Measurements from ENCODE around the gene ARID1B. TPM values are rescaled to one million over a fixed set of nuclear protein-coding genes. Genes with fewer than 3 reads are reported as not detected.

ARID1B gene
- total RNA-seq, 1 donor from 2014 or later: 79.1 TPM

DNA sequence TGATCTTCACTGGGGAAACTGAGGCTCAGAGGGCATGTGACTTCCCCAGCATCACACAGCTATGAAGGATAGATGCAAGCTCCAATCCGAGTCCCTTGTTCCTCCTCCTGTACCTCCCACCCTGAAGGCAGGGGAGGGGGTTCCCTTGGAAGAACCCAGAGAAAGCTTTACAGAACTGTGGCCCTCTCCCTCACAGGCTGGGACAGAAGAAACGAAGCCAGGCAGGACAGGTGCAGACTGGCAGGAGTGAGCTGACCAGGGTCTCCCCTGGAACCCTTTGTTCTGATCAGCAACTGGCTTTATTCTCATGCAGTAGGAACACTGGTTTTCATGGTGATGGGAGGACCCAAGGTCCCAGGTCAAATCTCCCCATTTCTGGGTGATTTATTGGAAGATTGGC lies 456.0 kb downstream of the ARID1B start:
- Mint-ChIP-seq H3K27ac (no peak overlapping the region), H3K4me3 (no peak overlapping the region), H3K27me3 (ENCODE audit: insufficient read depth) (peaks cover 39% of the 10 kb centered on the region), H3K9me3 (peaks cover 2% of the 10 kb centered on the region), H3K36me3 (ENCODE audit: low read depth) (no peaks in the 10 kb centered on the region), H3K4me1 (ENCODE audit: low read depth) (peaks cover 21% of the 10 kb centered on the region)
- intact Hi-C loops (cut with micrococcal nuclease): no loop called here
- no peak for DNase-seq (ENCODE audit: low spot score)

DNA sequence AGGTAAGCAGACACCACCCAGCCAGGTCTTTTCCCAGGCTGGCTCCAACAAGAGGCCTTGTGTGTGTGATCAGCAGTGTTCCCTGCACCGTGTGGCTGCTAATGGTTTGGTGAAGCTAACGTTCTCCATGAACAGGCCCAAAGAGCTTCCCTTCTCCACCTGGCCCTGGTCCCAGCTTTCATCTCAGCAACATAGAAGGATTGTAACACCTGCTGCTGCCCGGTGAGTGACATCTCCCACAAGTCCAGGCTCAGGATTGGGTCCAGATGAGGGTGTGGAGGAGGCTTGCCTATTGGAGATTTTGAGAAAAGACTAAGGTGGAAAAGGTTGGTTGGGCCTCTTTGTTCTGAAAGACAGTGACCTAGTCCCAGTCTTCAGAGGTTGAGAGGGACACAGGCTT lies 456.5 kb downstream of the ARID1B start:
- H3K27me3 Mint-ChIP-seq (ENCODE audit: insufficient read depth): peaks cover 44% of the 10 kb centered on the region
- DNase-seq (ENCODE audit: low spot score): no peak
- H3K36me3 Mint-ChIP-seq (ENCODE audit: low read depth): no peaks in the 10 kb centered on the region
- peaks cover 20% of the 10 kb centered on the region for H3K4me1 Mint-ChIP-seq (ENCODE audit: low read depth)
- intact Hi-C loops (cut with micrococcal nuclease): no loop called here
- no peak overlapping the region for H3K27ac Mint-ChIP-seq
- H3K9me3 Mint-ChIP-seq: peaks cover 4% of the 10 kb centered on the region
- H3K4me3 Mint-ChIP-seq: no peak overlapping the region

DNA sequence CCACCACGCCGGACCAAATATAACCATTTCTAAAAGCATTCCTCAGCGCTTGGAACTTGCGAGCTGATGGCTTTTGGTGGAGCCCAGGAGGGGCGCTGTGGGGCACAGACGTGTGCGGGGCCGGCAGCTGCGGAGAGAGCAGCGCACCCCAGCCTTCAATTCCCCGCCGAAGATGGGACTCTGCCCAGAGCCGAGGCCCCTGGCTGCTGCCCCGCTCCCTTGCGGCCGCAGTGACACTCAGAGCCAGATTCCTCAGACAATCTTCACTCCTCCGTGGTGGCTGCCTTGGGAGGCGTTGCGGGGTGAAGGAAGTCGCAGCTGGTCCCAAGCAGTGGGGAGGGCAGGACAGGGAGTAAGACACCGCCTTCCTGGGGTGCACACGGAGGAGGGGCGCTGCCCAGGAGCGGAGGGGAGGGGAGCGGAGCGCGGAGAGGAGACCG lies 458.4 kb downstream of the ARID1B start:
- peaks cover 4% of the 10 kb centered on the region for H3K9me3 Mint-ChIP-seq
- peak; percentile 33 for DNase-seq (ENCODE audit: low spot score)
- peak overlapping the region; percentile 87 for H3K4me3 Mint-ChIP-seq
- intact Hi-C loops (cut with micrococcal nuclease): loop anchor here (1.0 kb wide), 2 partner anchors 14 to 39 kb away; no protein-coding TSS in a partner anchor
- peaks cover 44% of the 10 kb centered on the region for H3K27me3 Mint-ChIP-seq (ENCODE audit: insufficient read depth)
- H3K4me1 Mint-ChIP-seq (ENCODE audit: low read depth): peaks cover 15% of the 10 kb centered on the region
- H3K27ac Mint-ChIP-seq: no peak overlapping the region
- no peaks in the 10 kb centered on the region for H3K36me3 Mint-ChIP-seq (ENCODE audit: low read depth)

DNA sequence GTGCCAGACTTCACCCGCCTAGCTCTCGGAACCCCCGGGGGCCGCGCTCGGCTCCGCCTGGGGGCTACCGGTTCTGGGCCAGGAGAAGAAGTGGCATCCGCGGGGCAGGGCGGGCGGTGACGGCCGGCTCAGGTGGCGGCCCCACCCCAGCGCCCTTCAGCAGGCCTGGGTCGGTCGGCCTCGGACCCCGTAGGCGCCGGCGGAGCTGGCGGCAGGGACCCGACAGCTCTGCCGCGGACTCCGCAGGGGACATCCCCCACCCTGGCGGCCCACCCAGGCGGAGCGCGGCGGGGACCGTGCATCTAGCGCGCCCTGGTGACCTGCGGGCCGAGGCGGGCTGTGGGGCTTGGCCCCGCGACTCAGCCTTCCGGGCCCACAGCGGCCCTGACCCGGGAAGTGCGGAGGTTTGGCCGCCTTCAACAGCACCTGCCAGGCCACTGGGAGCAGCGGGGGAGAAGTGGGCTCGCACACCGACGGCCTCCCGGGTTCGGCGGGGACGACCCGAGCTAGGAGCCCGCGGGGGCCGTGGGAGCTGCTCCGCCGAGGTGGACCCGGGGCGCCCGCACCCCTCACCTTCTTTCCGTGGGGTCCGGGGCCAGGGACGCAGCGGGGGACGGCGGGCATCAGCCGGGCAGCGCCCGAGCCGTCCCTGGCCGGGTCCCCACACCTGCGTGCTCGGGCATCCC lies 459.0 kb downstream of the ARID1B start:
- Mint-ChIP-seq H3K27ac (no peak overlapping the region), H3K9me3 (peaks cover 4% of the 10 kb centered on the region), H3K4me1 (ENCODE audit: low read depth) (peaks cover 15% of the 10 kb centered on the region), H3K36me3 (ENCODE audit: low read depth) (no peaks in the 10 kb centered on the region), H3K4me3 (peak overlapping the region; percentile 87), H3K27me3 (ENCODE audit: insufficient read depth) (peaks cover 44% of the 10 kb centered on the region)
- intact Hi-C loops (cut with micrococcal nuclease): no loop called here
- DNase-seq (ENCODE audit: low spot score): no peak

DNA sequence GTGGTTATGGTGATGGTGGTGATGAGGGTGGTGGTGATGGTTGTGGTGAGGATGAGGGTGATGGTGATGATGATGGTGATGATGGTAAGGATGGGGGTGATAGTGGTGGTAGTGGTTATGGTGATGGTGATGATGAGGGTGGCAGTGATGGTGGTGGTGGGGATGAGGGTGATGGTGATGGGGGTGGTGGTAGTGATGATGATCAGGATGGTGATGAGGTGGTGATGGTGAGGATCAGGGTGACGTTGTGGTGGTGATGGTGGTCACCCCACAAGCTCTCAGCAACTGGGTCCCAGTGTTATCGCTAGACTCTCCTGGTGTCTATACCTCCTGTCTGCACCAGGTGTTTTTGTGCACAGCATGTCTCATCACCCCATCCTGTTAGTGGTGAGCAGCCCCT lies 461.2 kb downstream of the ARID1B start:
- Mint-ChIP-seq H3K4me1 (ENCODE audit: low read depth) (peaks cover 15% of the 10 kb centered on the region), H3K4me3 (no peak overlapping the region), H3K27ac (no peak overlapping the region), H3K9me3 (peaks cover 4% of the 10 kb centered on the region), H3K27me3 (ENCODE audit: insufficient read depth) (peaks cover 50% of the 10 kb centered on the region), H3K36me3 (ENCODE audit: low read depth) (no peaks in the 10 kb centered on the region)
- intact Hi-C loops (cut with micrococcal nuclease): no loop called here
- no peak for DNase-seq (ENCODE audit: low spot score)

DNA sequence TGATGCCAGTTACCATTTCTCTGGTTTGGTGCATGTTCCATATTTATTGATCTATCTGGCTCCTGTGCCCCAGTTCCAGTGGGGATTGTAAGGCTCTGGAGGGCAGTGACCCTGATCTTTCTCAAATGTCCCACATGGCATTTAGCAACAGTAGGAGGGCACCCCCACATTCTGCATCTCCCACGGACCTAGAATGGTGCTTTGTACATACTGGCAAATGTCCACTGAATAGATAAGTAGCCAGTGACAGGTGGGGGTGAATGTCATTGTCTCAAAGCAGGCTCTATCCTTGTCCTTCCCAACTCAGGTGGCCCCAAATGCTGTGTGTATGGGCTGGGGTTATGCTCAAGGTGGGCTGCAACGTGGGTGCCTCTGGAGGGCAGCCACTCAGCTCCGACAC lies 462.0 kb downstream of the ARID1B start:
- Mint-ChIP-seq H3K27me3 (ENCODE audit: insufficient read depth) (peaks cover 47% of the 10 kb centered on the region), H3K4me3 (no peak overlapping the region), H3K36me3 (ENCODE audit: low read depth) (no peaks in the 10 kb centered on the region), H3K9me3 (peaks cover 4% of the 10 kb centered on the region), H3K27ac (no peak overlapping the region), H3K4me1 (ENCODE audit: low read depth) (peaks cover 15% of the 10 kb centered on the region)
- DNase-seq (ENCODE audit: low spot score): no peak
- intact Hi-C loops (cut with micrococcal nuclease): no loop called here

DNA sequence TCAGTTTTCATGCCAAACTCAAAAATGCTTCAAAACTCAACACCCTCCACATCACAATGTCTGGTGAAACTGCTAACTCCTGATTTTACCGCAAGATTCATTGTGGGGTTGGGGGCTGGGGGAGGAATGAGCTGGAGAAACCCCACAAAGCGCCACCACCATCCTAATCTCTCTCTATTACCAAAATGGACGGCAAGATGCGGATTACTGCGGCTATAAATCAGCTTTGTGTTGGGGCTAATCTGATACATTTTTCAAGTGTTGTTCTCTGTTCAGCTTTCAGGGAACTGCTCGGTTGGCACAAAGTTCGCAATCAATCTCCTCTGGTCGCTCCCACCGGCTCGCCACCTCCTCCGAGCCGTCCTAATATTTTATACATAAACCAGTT lies 462.5 kb downstream of the ARID1B start:
- no peak overlapping the region for H3K4me3 Mint-ChIP-seq
- peaks cover 43% of the 10 kb centered on the region for H3K27me3 Mint-ChIP-seq (ENCODE audit: insufficient read depth)
- H3K9me3 Mint-ChIP-seq: peaks cover 4% of the 10 kb centered on the region
- peaks cover 13% of the 10 kb centered on the region for H3K4me1 Mint-ChIP-seq (ENCODE audit: low read depth)
- intact Hi-C loops (cut with micrococcal nuclease): no loop called here
- H3K36me3 Mint-ChIP-seq (ENCODE audit: low read depth): no peaks in the 10 kb centered on the region
- H3K27ac Mint-ChIP-seq: no peak overlapping the region
- no peak for DNase-seq (ENCODE audit: low spot score)

DNA sequence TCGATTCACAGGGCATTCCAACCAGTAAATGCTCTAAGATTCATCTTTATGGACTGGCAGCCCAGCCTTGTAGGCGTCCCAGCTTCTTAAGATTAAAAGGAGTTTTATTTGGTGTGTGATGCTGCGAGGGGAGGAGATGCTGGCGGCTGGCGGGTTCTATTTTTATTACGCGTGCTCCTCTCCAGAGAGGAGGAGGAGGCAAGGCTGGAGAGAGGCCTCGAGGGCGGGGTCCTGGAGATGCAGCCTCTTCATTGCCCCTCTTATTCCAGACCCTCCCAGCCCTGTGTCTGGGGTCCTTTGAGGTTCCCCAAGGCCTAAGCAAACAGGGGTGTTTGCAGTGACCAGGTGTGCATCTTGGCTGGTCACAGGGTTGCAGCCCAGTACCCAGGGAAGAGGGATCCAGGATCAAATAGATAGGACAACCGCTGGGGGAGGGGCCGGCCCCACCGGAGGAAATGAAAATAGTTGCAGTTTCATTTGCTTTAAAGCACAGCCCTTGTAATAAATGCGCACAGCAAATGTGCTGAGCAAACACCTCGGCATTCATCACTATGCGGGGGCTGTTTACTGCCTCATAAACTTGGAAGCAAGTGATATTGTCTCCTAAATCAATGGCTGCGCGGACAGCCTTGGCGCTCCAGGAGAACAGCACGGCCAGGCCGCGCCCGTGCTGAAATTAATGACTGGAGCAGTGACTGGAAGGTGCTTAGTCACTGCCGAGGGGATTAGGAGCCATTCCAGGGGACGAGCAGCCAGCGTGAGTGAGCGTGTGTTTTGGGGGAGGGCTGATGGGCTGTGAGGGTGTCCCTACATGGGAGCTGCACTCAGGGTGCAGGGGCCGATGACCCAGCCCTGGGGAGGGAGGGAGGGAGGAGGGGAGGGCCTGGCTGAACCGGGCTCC lies 463.1 kb downstream of the ARID1B start:
- peaks cover 37% of the 10 kb centered on the region for H3K27me3 Mint-ChIP-seq (ENCODE audit: insufficient read depth)
- peaks cover 10% of the 10 kb centered on the region for H3K4me1 Mint-ChIP-seq (ENCODE audit: low read depth)
- no peaks in the 10 kb centered on the region for H3K36me3 Mint-ChIP-seq (ENCODE audit: low read depth)
- peak overlapping the region; percentile 52 for H3K4me3 Mint-ChIP-seq
- no peak for DNase-seq (ENCODE audit: low spot score)
- intact Hi-C loops (cut with micrococcal nuclease): no loop called here
- no peak overlapping the region for H3K27ac Mint-ChIP-seq
- peaks cover 4% of the 10 kb centered on the region for H3K9me3 Mint-ChIP-seq

DNA sequence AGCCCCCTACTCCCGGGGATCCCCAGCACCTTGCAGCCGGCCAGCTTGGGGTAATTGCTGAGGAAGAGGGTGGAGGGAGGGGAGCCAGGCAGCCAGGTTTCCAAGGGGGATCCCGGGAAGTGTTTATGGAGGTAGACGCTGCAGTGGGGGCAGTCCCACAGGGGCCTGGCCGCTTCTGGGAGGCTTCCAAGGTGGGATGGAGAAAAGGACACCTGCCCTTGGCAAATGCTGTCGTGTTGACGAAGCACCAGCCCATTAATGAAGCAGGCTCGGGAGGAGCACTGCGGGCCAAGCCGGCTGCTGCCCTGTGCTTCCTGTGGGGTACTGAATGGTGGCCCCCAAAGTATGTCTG lies 463.8 kb downstream of the ARID1B start:
- no peak for DNase-seq (ENCODE audit: low spot score)
- Mint-ChIP-seq H3K9me3 (peaks cover 4% of the 10 kb centered on the region), H3K4me3 (no peak overlapping the region), H3K27me3 (ENCODE audit: insufficient read depth) (peaks cover 31% of the 10 kb centered on the region), H3K4me1 (ENCODE audit: low read depth) (peaks cover 4% of the 10 kb centered on the region), H3K27ac (no peak overlapping the region), H3K36me3 (ENCODE audit: low read depth) (no peaks in the 10 kb centered on the region)
- intact Hi-C loops (cut with micrococcal nuclease): no loop called here

DNA sequence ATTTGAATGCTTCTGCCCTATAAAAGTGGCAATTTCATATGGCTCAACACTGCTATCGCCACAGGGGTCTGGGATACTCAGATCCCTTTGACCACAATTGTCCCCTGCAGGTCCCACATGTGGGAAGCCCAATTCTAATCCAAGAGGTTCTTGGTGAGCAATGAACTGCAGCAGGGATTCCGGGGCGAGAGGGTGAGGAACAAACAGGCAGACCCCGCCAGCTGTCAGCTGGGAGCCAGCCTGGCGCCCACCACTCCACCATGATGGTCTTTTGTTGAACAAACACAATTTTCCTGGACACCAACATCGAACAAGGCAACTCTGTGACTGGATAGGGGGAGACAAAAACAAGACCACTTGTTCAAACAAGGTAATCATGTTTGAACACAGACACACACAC lies 465.6 kb downstream of the ARID1B start:
- Mint-ChIP-seq H3K27ac (no peak overlapping the region), H3K27me3 (ENCODE audit: insufficient read depth) (peaks cover 23% of the 10 kb centered on the region), H3K4me3 (no peak overlapping the region), H3K36me3 (ENCODE audit: low read depth) (no peaks in the 10 kb centered on the region), H3K4me1 (ENCODE audit: low read depth) (peaks cover 4% of the 10 kb centered on the region), H3K9me3 (peaks cover 4% of the 10 kb centered on the region)
- DNase-seq (ENCODE audit: low spot score): no peak
- intact Hi-C loops (cut with micrococcal nuclease): no loop called here

DNA sequence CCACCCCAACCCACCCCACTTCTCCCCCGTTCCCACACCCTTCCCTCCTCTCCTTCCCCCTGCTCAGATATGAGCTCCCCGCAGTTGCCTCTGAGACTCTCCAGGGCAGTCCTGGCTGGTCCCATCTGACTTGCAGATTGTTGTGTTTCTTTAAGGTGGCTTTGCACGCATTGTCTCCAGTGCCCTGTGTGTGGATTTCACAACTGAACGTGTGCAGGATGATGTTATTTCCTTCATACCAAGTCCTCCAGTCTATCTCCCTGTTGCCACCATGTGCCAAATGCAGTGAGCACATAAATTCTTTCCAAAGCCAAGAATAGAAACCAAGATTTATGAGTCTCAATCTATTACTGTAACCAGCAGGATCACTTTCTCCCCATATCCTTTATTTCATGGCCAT lies 467.0 kb downstream of the ARID1B start:
- no peaks in the 10 kb centered on the region for H3K36me3 Mint-ChIP-seq (ENCODE audit: low read depth)
- H3K9me3 Mint-ChIP-seq: peaks cover 8% of the 10 kb centered on the region
- H3K4me3 Mint-ChIP-seq: no peak overlapping the region
- H3K27me3 Mint-ChIP-seq (ENCODE audit: insufficient read depth): peaks cover 19% of the 10 kb centered on the region
- H3K27ac Mint-ChIP-seq: no peak overlapping the region
- no peak for DNase-seq (ENCODE audit: low spot score)
- intact Hi-C loops (cut with micrococcal nuclease): no loop called here
- H3K4me1 Mint-ChIP-seq (ENCODE audit: low read depth): peaks cover 4% of the 10 kb centered on the region

DNA sequence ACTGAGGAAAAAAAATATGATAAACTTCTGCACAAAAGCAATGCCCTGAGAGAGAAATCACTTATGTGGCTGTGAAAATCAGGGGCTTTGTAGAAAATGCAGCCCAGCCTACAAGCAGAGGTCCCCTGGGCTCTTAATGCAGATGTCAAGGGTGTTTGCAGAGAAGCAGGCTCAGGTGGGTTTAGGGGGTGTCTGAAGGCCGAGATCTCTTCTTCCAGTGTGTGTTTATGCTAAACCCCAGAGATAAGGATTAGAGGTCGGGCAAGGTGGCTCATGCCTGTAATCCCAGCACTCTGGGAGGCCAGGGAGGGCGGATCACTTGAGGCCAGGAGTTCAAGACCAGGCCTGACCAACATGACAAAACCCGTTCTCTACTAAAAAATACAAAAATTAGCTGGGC lies 467.6 kb downstream of the ARID1B start:
- no peaks in the 10 kb centered on the region for H3K36me3 Mint-ChIP-seq (ENCODE audit: low read depth)

DNA sequence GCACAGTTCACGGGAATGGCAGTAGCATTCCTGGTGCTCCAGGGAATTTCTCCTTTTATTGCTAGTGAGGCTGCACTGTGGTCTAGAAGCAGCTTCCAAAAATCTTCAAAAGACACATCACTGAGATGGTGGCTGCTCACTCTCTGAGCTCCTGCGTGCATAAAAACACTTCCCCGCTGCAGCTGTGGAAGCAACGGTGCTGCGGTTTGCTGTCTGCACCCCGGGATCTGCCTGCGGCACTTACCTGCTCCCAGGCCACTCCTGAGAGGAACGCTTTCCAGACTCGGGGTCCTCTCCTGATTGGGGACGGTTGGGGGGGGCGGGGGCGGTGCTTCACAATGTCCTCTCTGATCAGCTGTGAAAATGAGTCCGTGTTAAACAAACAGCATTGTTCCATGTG lies 468.3 kb downstream of the ARID1B start:
- intact Hi-C loops (cut with micrococcal nuclease): loop anchor here (5.0 kb wide), 1 partner anchor 1618 kb away; no protein-coding TSS in a partner anchor
- no peak overlapping the region for H3K4me3 Mint-ChIP-seq
- DNase-seq (ENCODE audit: low spot score): no peak
- H3K9me3 Mint-ChIP-seq: peaks cover 8% of the 10 kb centered on the region
- H3K36me3 Mint-ChIP-seq (ENCODE audit: low read depth): no peaks in the 10 kb centered on the region
- H3K27ac Mint-ChIP-seq: no peak overlapping the region
- peaks cover 3% of the 10 kb centered on the region for H3K4me1 Mint-ChIP-seq (ENCODE audit: low read depth)
- H3K27me3 Mint-ChIP-seq (ENCODE audit: insufficient read depth): peaks cover 24% of the 10 kb centered on the region

More for the DNA sequence above, 467.6 kb downstream of the ARID1B start:
- Mint-ChIP-seq H3K4me1 (ENCODE audit: low read depth) (peaks cover 4% of the 10 kb centered on the region), H3K27me3 (ENCODE audit: insufficient read depth) (peaks cover 21% of the 10 kb centered on the region), H3K27ac (no peak overlapping the region), H3K9me3 (peaks cover 8% of the 10 kb centered on the region), H3K4me3 (no peak overlapping the region)
- intact Hi-C loops (cut with micrococcal nuclease): loop anchor here (5.0 kb wide), 1 partner anchor 1617 kb away; no protein-coding TSS in a partner anchor
- no peak for DNase-seq (ENCODE audit: low spot score)

Data from activated T-helper 1 cell treated with anti-CD3 and anti-CD28 coated beads, Interleukin-12 subunit alpha, Interleukin-12 subunit beta, Interleukin-2, Interleukin-4 antibody, amounts not matched to agents 30 ng/mL and 10 ng/mL and 1 ng/mL, durations not matched to agents 14 hours and 24 hours and 36 hours (primary cell).